CD4-positive, CD25-positive, alpha-beta regulatory T cell (primary cell): ENCODE data around the gene NAA15. TPM values are rescaled to one million over a fixed set of nuclear protein-coding genes. Genes with fewer than 3 reads are reported as not detected.
A peak's percentile ranks its signal among the peaks of the same experiment; 100 is the strongest.
"Not testable (repeated sequence)": the region's sequence is repeated elsewhere in the genome, so short reads cannot be mapped to it uniquely, and the experiment has no call there.

ENCODE experiments used
- ATAC-seq, 2 donors: fragments of 150-1000 bp; cut with Tn5 transposase; one replicate each; pipeline ENCODE4 v1.10.0; 2021; ENCODE audit warnings: low read depth in 2 of 2, moderate number of reproducible peaks in 2 of 2, moderate library complexity in 1 of 2
- DNase-seq, 3 donors: peaks; one replicate each; pipeline versions ENCODE4 v3.0.0 to v3.0.0-alpha.2; 2012 to 2022; ENCODE audit warnings: mixed read lengths in 1 of 3
- H3K27ac ChIP-seq: one replicate; pipeline ENCODE4 v1.7.0; 2013; ENCODE audit warnings: mild to moderate bottlenecking, low read length; ENCODE audit not compliant: insufficient read depth, poor library complexity, severe bottlenecking
- H3K27me3 ChIP-seq: one replicate; pipeline ENCODE4 v1.7.0; 2013; ENCODE audit warnings: low read length; ENCODE audit not compliant: control insufficient read depth, insufficient read depth
- H3K36me3 ChIP-seq: one replicate; pipeline ENCODE4 v1.7.0; 2013; ENCODE audit warnings: mild to moderate bottlenecking, low read length, moderate library complexity; ENCODE audit not compliant: control insufficient read depth, insufficient read depth
- H3K4me1 ChIP-seq: 2 replicates; pipeline ENCODE4 v1.7.0; 2013; ENCODE audit warnings: mild to moderate bottlenecking, low read length; ENCODE audit not compliant: insufficient read depth, control insufficient read depth, poor library complexity, severe bottlenecking
- H3K4me3 ChIP-seq: one replicate; pipeline ENCODE4 v1.7.0; 2013; ENCODE audit warnings: low read depth, mild to moderate bottlenecking, low read length, moderate library complexity
- H3K9me3 ChIP-seq, 2 experiments: 1 replicate in 1 of 2; 2 replicates in 1 of 2; pipeline ENCODE4 v1.7.0; 2013; ENCODE audit warnings: low read length in 2 of 2, mild to moderate bottlenecking in 1 of 2, moderate library complexity in 1 of 2; ENCODE audit not compliant: control insufficient read depth in 2 of 2
- H3K27ac Mint-ChIP-seq, 3 donors: one replicate each; pipeline ENCODE4 v1.8.0; 2020 to 2022; ENCODE audit warnings: mild to moderate bottlenecking in 3 of 3, mixed read lengths in 3 of 3, moderate library complexity in 2 of 3
- H3K27me3 Mint-ChIP-seq: one replicate; pipeline ENCODE4 v1.8.0; 2022; ENCODE audit warnings: mild to moderate bottlenecking, mixed read lengths
- H3K36me3 Mint-ChIP-seq: one replicate; pipeline ENCODE4 v1.8.0; 2020; ENCODE audit warnings: mixed read lengths
- H3K4me1 Mint-ChIP-seq, 4 donors: one replicate each; pipeline ENCODE4 v1.8.0; 2020 to 2022; ENCODE audit warnings: mixed read lengths in 4 of 4, mild to moderate bottlenecking in 1 of 4
- H3K4me3 Mint-ChIP-seq, 4 donors: one replicate each; pipeline ENCODE4 v1.8.0; 2020 to 2022; ENCODE audit warnings: mild to moderate bottlenecking in 4 of 4, mixed read lengths in 4 of 4, moderate library complexity in 3 of 4
- H3K9me3 Mint-ChIP-seq, 7 donors: one replicate each; pipeline ENCODE4 v1.8.0; 2020 to 2022; ENCODE audit warnings: mixed read lengths in 7 of 7, mild to moderate bottlenecking in 3 of 7, moderate library complexity in 2 of 7
- polyA plus RNA-seq, 4 donors: library from polyadenylated mRNA; unstranded; fragments of 300-500 nt; fragmentation: Illumina TruSeq; gene quantifications; one replicate each; pipeline ENCODE4 v1.2.3, GENCODE V29; 2021
- total RNA-seq: library from RNA; stranded (reverse); gene quantifications from one replicate; pipeline ENCODE4 v1.2.3, GENCODE V29; 2022

NAA15 gene
- total RNA-seq (48.8 TPM), polyA plus RNA-seq (10 to 100 TPM; 32.5 to 46.8 (median 35.1) TPM)

- ATAC-seq (peak; percentile 90 to 91), DNase-seq (peak; percentile 95 to 98 (median 96))
- Mint-ChIP-seq H3K4me3 (peak within 1 kb of the TSS; percentile 97 to 100 (median 98)), H3K27me3 (peaks cover 7% of the 10 kb centered on the region), H3K9me3 (peaks cover 0 to 2% (median 0%) of the 10 kb centered on the region in 7 donors), H3K36me3 (peaks cover 11% of the 10 kb centered on the region), H3K27ac (peak within 1 kb of the TSS; percentile 99), H3K4me1 (peaks cover 24 to 74% (median 44%) of the 10 kb centered on the region in 4 donors)
- Histone ChIP-seq H3K4me3 (peak within 1 kb of the TSS; percentile 96), H3K36me3 (no peaks in the 10 kb centered on the region), H3K27ac (peak within 1 kb of the TSS; percentile 98), H3K27me3 (no peaks in the 10 kb centered on the region), H3K4me1 (peaks cover 43% of the 10 kb centered on the region), H3K9me3 (no peaks in the 10 kb centered on the region)
Observed at GRCh38 chr4:139301113-139301820, at the start of gene NAA15. Gene NAA15 (plus strand): TSS chr4:139301505. CDS start chr4:139301778, 273 bp downstream.

- Histone ChIP-seq H3K9me3 (no peaks in the 10 kb centered on the region), H3K4me1 (no peaks in the 10 kb centered on the region), H3K4me3 (no peak overlapping the region), H3K27me3 (peaks cover 2% of the 10 kb centered on the region), H3K27ac (no peak overlapping the region), H3K36me3 (no peaks in the 10 kb centered on the region)
- peaks cover 36% of the 10 kb centered on the region for H3K27me3 Mint-ChIP-seq
- no peak for DNase-seq
- no peaks in the 10 kb centered on the region for H3K4me1 Mint-ChIP-seq
- no peaks in the 10 kb centered on the region for H3K36me3 Mint-ChIP-seq
- no peak for ATAC-seq
- H3K4me3 Mint-ChIP-seq, result no peak overlapping the region
- H3K9me3 Mint-ChIP-seq, result peaks cover 0 to 3% (median 0%) of the 10 kb centered on the region in 7 donors
- no peak overlapping the region for H3K27ac Mint-ChIP-seq
Observed at GRCh38 chr4:139253046-139253445, 48.3 kb upstream of the NAA15 start.

- Histone ChIP-seq H3K4me3 (no peak overlapping the region), H3K9me3 (no peaks in the 10 kb centered on the region), H3K27ac (no peak overlapping the region), H3K36me3 (no peaks in the 10 kb centered on the region), H3K4me1 (no peaks in the 10 kb centered on the region), H3K27me3 (peaks cover 2% of the 10 kb centered on the region)
- no peak overlapping the region for H3K27ac Mint-ChIP-seq
- peaks cover 35% of the 10 kb centered on the region for H3K27me3 Mint-ChIP-seq
- no peaks in the 10 kb centered on the region for H3K4me1 Mint-ChIP-seq
- H3K36me3 Mint-ChIP-seq, result no peaks in the 10 kb centered on the region
- no peak overlapping the region for H3K4me3 Mint-ChIP-seq
- DNase-seq (no peak), ATAC-seq (no peak)
- H3K9me3 Mint-ChIP-seq, result peaks cover 0 to 3% (median 0%) of the 10 kb centered on the region in 7 donors
Observed at GRCh38 chr4:139253713-139254112, 47.6 kb upstream of the NAA15 start.

- H3K4me3 Mint-ChIP-seq, H3K36me3 ChIP-seq, H3K27ac ChIP-seq, ATAC-seq, H3K4me1 ChIP-seq, H3K9me3 ChIP-seq, H3K36me3 Mint-ChIP-seq, H3K4me1 Mint-ChIP-seq, H3K27ac Mint-ChIP-seq, H3K4me3 ChIP-seq, H3K27me3 ChIP-seq, H3K9me3 Mint-ChIP-seq, DNase-seq: not testable (repeated sequence)
- H3K27me3 Mint-ChIP-seq, result peaks cover 32% of the 10 kb centered on the region
Observed at GRCh38 chr4:139255581-139255980, 45.7 kb upstream of the NAA15 start.

GRCh38 chr4:139256349-139256748 is 45.0 kb upstream of the NAA15 start:
- H3K9me3 ChIP-seq, result no peaks in the 10 kb centered on the region
- no peak overlapping the region for H3K4me3 ChIP-seq
- peaks cover 32% of the 10 kb centered on the region for H3K27me3 Mint-ChIP-seq
- peaks cover 6% of the 10 kb centered on the region for H3K27me3 ChIP-seq
- H3K4me3 Mint-ChIP-seq, result no peak overlapping the region
- no peaks in the 10 kb centered on the region for H3K4me1 ChIP-seq
- no peak for DNase-seq
- no peak overlapping the region for H3K27ac ChIP-seq
- H3K4me1 Mint-ChIP-seq, result no peaks in the 10 kb centered on the region
- peaks cover 0 to 5% (median 0%) of the 10 kb centered on the region in 7 donors for H3K9me3 Mint-ChIP-seq
- H3K36me3 Mint-ChIP-seq, result no peaks in the 10 kb centered on the region
- no peak overlapping the region for H3K27ac Mint-ChIP-seq
- ATAC-seq, result no peak
- no peaks in the 10 kb centered on the region for H3K36me3 ChIP-seq

GRCh38 chr4:139265654-139266053 is 35.7 kb upstream of the NAA15 start:
- no peak for ATAC-seq

GRCh38 chr4:139266208-139266582 is 35.1 kb upstream of the NAA15 start:
- no peaks in the 10 kb centered on the region for H3K9me3 Mint-ChIP-seq
- ATAC-seq (no peak), DNase-seq (no peak)
- H3K36me3 Mint-ChIP-seq, result no peaks in the 10 kb centered on the region
- H3K9me3 ChIP-seq, result no peaks in the 10 kb centered on the region
- no peaks in the 10 kb centered on the region for H3K27me3 ChIP-seq
- peak overlapping the region; percentile 18 for H3K27ac ChIP-seq
- peaks cover 7 to 18% (median 13%) of the 10 kb centered on the region in 4 donors for H3K4me1 Mint-ChIP-seq
- H3K36me3 ChIP-seq, result no peaks in the 10 kb centered on the region
- H3K27me3 Mint-ChIP-seq, result peaks cover 11% of the 10 kb centered on the region
- H3K27ac Mint-ChIP-seq, result peak overlapping the region; percentile 10 to 83 (median 54)
- peak overlapping the region; percentile 17 to 88 (median 68) for H3K4me3 Mint-ChIP-seq
- H3K4me3 ChIP-seq, result peak overlapping the region; percentile 76
- peaks cover 13% of the 10 kb centered on the region for H3K4me1 ChIP-seq

More at GRCh38 chr4:139265654-139266053, 35.7 kb upstream of the NAA15 start:
- Histone ChIP-seq H3K27ac (no peak overlapping the region), H3K9me3 (no peaks in the 10 kb centered on the region), H3K4me1 (peaks cover 13% of the 10 kb centered on the region), H3K27me3 (no peaks in the 10 kb centered on the region), H3K4me3 (no peak overlapping the region), H3K36me3 (no peaks in the 10 kb centered on the region)
- Mint-ChIP-seq H3K4me1 (peaks cover 7 to 18% (median 13%) of the 10 kb centered on the region in 4 donors), H3K27me3 (peaks cover 11% of the 10 kb centered on the region), H3K36me3 (no peaks in the 10 kb centered on the region), H3K27ac (peak overlapping the region in 1 of 3 donors; percentile 0), H3K4me3 (no peak overlapping the region), H3K9me3 (no peaks in the 10 kb centered on the region)
- no peak for DNase-seq
